Measurements from ENCODE around the gene RGL1. TPM values are rescaled to one million over a fixed set of nuclear protein-coding genes. Genes with fewer than 3 reads are reported as not detected.

RGL1 gene
- total RNA-seq, 1 donor: 33.2 TPM

DNA sequence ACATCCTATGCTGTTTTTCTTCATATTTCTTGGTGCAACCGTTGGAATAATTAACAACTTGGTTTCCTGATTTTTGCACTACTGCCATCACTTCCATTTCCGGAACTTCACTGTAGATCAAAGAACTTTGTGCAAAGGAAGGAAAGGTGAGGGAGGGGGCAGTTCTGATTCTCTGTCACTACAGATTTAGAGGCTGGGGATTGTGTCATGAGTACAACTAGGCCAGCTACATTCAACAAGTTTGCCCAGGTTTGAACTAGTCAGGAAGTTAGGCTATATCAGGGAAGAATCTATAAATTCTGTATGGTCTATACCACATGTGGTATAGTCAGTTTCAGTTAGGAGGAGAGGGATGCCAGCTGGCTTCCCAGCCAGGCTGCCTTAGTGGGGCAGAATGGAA is 84.2 kb downstream of the RGL1 start:
- no peak for DNase-seq (ENCODE audit: low read depth)
- TF ChIP-seq, protein P1, sequence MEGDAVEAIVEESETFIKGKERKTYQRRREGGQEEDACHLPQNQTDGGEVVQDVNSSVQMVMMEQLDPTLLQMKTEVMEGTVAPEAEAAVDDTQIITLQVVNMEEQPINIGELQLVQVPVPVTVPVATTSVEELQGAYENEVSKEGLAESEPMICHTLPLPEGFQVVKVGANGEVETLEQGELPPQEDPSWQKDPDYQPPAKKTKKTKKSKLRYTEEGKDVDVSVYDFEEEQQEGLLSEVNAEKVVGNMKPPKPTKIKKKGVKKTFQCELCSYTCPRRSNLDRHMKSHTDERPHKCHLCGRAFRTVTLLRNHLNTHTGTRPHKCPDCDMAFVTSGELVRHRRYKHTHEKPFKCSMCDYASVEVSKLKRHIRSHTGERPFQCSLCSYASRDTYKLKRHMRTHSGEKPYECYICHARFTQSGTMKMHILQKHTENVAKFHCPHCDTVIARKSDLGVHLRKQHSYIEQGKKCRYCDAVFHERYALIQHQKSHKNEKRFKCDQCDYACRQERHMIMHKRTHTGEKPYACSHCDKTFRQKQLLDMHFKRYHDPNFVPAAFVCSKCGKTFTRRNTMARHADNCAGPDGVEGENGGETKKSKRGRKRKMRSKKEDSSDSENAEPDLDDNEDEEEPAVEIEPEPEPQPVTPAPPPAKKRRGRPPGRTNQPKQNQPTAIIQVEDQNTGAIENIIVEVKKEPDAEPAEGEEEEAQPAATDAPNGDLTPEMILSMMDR (IDR thresholded peaks at IDR 0.05; ENCODE audit: insufficient read depth, low read depth, low read length): no peak
- H3K4me3 ChIP-seq (ENCODE audit: low read depth, low read length): no peak overlapping the region

DNA sequence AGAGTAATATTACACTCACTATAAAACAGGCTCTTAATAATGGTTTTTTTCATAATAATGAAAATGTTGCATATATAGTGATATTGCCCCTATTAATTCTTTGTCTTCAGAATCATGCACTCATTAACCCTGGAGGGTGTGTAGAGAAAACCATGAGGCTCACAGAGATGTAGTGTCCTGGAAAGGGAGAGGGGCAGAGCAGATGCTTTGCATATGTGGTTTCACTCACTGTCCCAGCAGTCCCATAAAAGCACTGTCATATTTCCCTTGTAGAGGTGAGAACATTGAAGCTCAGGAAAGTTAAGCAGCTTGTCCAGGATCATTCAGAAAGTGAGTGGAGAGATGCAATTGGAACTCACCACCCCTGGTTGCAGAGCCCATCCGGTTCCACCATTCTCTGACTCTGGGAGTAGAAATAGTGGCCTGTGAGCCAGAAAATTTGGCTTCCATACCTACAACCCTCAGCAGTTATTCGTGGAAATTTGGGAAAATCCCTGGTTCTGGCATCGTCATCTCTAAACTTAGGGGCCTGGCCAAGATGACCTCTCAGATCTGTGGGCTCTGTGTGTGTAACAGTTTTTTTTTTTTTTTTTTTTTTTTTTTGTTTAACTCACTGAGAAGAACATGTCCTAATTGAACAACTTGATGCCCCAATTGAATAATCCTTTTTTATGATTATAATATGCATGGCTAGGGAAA is 86.4 kb downstream of the RGL1 start:
- no peak overlapping the region for H3K4me3 ChIP-seq (ENCODE audit: low read depth, low read length)
- TF ChIP-seq, protein P1 (IDR thresholded peaks at IDR 0.05; ENCODE audit: insufficient read depth, low read depth, low read length): no peak
- no peak for DNase-seq (ENCODE audit: low read depth)

DNA sequence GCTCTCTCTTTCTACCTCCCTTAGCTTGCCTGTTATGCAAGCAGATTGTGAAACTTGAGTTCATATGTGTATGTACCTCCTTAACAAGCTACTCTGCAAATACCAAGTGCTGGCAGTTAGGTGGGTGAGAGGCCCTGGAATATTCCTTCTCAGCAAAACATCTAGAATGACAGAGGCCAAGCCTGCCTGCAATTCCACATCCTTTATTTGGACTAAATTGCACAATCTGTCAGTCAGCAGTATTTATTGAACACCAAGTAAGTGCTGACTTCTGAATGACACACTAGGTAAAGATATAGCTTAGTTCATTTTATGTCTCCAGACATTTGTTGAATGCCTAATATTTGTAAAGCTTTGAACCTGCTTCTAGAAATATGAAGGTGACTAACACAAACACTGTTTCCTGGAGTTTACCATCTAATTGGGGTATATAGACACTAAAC is 87.5 kb downstream of the RGL1 start:
- peak; percentile 58 for DNase-seq (ENCODE audit: low read depth)
- TF ChIP-seq, protein P1 (IDR thresholded peaks at IDR 0.05; ENCODE audit: insufficient read depth, low read depth, low read length): no peak

DNA sequence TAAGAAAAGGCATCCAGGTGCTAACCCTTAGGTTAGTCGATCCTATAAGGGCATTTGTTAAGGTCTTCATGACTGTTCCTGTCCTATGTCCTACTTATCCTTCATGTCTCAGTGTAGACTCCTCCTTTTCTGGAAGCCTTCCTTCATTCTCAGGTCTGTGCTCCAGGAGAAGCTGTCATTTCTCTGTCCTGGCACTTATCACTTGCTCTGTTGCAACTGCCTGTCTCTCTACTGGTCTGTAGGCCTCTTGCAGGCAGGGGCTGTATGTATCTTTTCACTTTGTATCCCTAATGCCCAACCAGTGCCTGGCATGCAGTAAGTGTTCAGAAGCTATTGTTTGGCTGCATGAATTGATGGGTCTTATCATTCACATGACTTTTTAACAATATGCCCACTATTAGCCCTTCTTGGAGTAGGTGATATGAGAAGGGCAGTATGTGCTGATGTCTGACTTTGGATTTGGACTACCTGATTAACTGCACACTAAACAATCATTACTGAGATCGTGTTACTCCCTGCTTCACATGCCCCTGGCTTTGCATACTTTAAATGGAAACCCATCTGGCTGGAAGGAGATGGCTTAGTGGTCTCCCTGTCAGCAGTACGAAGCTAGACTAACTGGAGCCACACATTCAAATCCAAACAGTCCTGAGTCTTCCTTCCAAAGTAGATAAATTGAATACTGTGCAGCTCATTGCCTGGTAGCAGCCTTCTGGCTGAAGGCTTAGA is 88.8 kb downstream of the RGL1 start:
- DNase-seq (ENCODE audit: low read depth): no peak
- no peak overlapping the region for H3K4me3 ChIP-seq (ENCODE audit: low read depth, low read length)
- TF ChIP-seq, protein P1 (IDR thresholded peaks at IDR 0.05; ENCODE audit: insufficient read depth, low read depth, low read length): no peak

More for the DNA sequence above, 87.5 kb downstream of the RGL1 start:
- H3K4me3 ChIP-seq (ENCODE audit: low read depth, low read length): no peak overlapping the region

DNA sequence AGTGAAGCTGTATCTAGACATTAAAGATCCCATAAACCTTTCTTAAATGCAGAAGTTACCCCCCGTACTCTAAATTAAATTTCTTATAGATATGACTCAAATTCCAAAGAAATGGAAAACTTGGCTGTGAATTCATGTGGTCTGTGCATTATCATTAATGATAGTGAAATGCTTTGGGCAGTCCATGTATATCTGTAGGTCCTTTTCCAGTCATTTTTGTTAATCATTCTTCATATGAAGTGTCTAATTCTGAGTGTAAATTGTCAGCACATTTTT is 89.3 kb downstream of the RGL1 start:
- no peak overlapping the region for H3K4me3 ChIP-seq (ENCODE audit: low read depth, low read length)
- DNase-seq (ENCODE audit: low read depth): no peak
- TF ChIP-seq, protein P1 (IDR thresholded peaks at IDR 0.05; ENCODE audit: insufficient read depth, low read depth, low read length): no peak

DNA sequence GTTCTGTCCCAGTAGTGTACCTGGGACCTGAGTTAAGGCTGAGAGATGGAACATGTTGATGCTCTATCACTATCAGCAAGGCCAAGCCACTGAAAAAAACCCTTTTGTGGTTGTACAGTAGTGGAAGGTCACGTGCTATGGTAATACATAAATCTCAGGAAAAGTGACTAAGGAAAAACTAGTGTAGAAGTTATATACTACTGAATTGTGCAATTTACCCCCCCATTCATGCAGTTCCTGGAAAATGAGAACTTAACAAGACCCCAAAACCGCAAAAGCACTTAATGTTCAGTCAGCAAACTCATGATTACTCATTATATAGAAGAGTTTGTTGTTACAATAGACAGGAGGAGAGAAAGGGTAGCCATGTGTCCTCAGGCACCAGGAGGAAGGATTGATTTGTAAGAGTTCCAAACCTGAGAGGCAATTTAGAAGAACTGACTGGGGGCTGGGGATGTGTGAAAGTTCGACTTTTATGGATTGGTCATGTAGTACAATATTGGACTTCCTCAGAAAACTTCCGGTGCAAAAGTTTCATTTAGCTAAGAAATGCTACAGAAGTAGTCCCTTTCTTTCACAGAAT is 91.6 kb downstream of the RGL1 start:
- no peak overlapping the region for H3K4me3 ChIP-seq (ENCODE audit: low read depth, low read length)
- TF ChIP-seq, protein P1 (IDR thresholded peaks at IDR 0.05; ENCODE audit: insufficient read depth, low read depth, low read length): no peak
- DNase-seq (ENCODE audit: low read depth): peak; percentile 64

Measured in fibroblast of villous mesenchyme (primary cell).